ENCODE measurements around the gene TMEM247.
A peak's percentile ranks its signal among the peaks of the same experiment; 100 is the strongest.
"Not testable (repeated sequence)": the region's sequence is repeated elsewhere in the genome, so short reads cannot be mapped to it uniquely, and the experiment has no call there.

TMEM247 gene

DNA sequence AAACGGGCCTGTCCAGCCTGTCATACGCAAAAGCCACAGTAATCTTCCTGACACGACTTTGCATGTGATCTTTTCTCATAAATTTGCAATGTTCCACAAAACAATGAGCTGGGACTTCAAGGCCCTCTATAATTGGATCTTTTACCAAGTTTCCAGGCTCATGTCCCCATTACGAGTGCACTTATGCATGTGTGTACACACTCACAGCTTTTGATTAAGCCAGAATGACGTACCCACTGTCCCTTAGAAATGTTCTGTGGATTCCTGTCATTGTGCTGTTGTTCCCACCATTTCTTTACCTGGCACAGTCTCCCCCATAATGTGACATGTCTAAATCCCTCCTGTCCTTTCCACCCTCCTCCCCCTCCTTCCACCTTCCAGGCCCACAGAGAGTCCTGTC is 19.7 kb upstream of the TMEM247 start:
- no peak for DNase-seq

GRCh38 chr2:46460241-46460921 is 19.0 kb upstream of the TMEM247 start:
- no peak for DNase-seq

- DNase-seq = peak; percentile 53
Measured at GRCh38 chr2:46461011-46461674, 18.2 kb upstream of the TMEM247 start.

DNA sequence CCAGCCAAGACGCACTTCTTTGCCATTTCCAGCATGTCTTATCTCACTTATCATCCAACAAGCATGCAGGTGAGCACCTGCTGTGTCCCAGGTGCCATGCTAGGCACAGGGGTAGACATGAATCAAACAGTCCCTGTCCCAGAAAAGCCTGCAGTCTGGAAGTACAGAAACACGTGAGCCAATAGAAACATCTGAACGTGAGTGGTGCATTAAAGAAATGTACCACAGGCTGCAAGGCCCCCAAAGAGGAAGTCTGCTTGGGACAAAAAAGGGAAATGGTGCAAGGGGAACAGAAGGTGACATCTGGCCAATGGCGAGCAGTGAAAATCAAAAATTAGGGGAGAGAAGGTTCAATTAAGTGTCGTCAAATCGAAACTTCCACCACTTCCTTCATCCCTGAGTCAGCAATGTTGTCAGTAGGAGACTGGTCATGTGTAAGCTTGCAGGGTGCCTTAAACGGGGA is 17.6 kb upstream of the TMEM247 start:
- DNase-seq = no peak

DNA sequence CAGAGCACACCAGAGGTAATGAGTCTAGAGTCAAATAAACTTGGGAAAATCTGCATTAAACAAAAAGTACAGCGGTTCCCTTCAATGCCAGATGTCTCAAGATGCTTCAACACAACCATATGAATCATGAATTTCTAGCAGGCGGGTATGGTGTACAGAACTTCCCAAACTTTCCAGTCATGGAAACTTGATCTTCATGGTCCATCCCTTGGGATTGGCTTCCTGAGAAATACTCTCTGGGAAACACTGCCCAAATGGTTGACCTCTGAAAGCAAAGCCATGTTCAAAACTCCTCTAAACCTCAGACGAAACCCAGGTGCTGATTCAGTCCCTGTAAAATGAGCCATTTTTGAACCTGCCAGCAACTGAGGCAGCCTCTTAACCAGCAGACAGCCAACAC is 16.4 kb upstream of the TMEM247 start:
- DNase-seq = no peak

DNA sequence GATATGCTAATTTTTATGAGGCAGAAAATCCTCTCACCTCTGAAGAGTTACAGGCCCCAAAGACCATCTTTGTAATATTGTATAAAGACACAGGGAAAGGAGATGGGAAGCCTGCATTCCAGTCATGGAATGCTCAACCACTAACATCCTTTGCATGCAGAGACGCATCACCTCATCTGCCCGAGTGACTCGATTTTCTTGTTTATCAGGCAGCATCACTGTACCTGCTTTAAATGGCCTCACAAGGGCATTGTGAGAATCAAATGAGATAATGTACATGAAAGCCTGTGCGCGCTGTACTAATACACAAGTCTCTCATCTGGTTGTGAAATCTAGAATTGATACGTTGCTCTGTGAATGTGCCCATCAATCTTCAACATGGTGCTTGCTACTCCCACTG is 10.2 kb upstream of the TMEM247 start:
- DNase-seq = no peak

DNA sequence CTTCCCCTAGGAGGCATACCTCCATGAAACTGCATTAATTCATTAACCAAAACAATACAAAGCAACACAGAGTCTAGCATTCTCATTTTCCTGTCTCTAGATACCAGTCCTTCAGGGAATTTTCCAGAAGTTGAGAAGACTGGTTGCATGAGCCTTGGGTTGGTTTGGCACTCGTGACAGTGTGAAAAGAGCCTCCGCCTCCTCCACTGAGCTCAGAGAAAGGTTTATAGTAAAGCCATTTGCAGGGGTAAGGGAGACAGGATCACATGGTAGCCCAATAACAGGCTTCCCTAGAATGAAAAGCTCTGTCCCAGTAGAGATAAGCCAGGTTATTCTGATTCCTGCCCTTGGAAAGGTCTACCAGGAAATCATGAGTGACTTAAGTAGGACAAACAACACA is 9.7 kb upstream of the TMEM247 start:
- no peak for DNase-seq

- no peak for DNase-seq
Measured at GRCh38 chr2:46470114-46470628, 9.2 kb upstream of the TMEM247 start.

DNA sequence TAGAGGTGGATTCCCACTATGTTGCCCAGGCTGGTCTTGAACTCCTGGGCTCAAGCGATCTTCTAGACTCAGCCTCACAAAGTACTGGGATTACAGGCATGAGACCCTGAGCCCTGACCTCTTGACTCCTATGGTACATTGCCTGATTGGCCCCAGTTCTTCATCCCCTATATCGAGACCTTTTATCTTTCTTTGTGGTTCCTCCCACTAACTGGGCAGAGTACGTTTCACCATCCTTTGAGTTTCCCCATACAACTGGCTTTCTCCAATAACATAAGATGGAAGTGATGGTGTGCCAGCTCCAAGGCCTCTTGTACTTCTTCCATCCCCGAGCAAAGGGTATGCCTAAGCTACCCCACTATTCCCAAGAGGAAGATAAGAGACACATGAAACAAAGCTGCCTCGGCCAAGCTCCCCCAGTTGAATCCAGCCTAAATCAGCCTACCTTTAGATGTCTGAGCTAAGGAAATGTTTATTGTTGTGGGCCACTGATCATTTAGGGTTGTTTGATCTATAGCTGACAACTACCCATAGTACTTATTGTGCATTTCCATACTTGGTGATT is 8.3 kb upstream of the TMEM247 start:
- DNase-seq = no peak

- no peak for DNase-seq
Measured at GRCh38 chr2:46471697-46472096, 7.7 kb upstream of the TMEM247 start.

- not testable (repeated sequence) for DNase-seq
Measured at GRCh38 chr2:46472165-46472564, 7.2 kb upstream of the TMEM247 start.

GRCh38 chr2:46477462-46477861 is 1.9 kb upstream of the TMEM247 start:
- not testable (repeated sequence) for DNase-seq

- no peak for DNase-seq
Measured at GRCh38 chr2:46477925-46478324, 1.4 kb upstream of the TMEM247 start.

DNA sequence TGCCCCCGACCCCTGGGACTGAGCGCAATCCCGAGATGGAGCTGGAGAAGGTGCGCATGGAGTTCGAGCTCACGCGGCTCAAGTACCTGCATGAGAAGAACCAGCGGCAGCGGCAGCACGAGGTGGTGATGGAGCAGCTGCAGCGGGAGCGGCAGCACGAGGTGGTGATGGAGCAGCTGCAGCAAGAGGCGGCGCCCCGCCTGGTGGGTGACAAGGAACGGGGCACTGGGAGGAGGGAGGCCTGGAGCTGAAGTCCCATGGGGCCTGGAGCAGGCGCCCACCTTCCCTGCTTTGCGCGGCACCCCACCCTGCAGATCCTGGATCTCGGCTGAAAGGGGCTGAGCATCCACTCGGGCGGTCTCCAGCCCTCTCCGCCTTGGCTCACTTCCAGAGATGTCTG is 1.2 kb downstream of the TMEM247 start:
- DNase-seq = no peak

DNA sequence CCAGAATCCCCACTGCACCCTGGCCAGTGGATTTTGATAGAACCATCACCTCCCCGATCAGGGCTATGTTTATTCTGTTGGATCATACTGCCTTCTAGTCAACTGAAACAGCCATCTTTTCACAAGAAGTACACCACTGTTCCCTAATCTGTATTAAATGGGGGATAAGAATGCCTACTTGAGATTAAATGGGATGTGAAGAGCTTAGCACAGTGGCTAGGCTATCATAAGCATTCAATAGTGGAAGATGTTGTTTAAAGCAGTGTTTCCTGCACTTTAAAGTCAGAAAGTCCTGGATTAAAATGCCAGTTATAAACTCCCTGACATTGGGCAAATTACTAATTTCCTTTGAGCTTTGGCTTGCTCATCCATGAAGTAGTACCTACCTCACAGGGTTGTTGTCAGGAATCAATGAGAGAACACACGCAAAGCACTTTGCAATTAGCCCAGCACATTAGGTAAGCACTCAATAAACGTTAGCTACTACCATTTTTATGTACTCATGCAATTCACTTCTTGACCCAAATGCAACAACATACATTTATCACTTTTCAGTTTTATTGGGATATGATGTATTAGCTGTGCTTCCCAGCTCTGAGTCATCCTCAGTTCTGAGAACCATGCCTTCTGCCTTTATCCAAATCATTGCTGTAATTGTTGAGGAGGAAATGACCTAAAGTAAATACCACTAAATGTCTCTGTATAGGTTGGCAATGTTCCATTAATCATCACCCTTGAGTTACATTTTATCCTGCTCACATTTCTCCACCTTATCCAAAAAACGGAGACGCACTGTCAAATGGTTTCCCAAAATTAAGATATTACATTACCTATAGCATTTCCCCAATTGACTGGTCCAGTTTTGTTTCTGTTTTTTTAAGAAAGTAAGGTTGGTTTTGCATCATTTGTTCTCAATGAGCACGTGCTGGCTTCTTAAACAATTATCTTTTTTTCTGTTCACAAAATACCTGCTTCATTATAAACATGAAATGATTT is 2.1 kb downstream of the TMEM247 start:
- no peak for DNase-seq

GRCh38 chr2:46482490-46482889 is 3.1 kb downstream of the TMEM247 start:
- DNase-seq = no peak

DNA sequence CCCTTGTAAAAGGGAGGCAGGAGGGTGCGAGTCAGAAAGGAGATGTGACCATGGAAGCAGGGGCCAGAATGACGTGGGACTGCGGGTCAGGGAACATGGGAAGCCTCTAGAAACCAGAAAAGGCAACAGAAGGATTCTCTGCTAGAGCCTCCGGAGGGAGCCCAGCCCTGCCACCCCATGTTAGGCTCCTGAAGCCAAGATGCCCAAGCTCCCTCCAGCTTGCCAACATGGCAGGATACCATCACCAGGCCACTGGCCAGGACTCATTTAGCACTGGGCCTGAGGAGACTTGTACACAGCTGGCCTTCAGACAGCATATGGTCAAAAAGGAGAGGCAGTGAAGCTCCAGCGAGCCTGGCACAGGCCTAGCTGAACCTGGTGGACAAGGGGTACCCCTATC is 5.6 kb downstream of the TMEM247 start:
- DNase-seq = no peak

DNA sequence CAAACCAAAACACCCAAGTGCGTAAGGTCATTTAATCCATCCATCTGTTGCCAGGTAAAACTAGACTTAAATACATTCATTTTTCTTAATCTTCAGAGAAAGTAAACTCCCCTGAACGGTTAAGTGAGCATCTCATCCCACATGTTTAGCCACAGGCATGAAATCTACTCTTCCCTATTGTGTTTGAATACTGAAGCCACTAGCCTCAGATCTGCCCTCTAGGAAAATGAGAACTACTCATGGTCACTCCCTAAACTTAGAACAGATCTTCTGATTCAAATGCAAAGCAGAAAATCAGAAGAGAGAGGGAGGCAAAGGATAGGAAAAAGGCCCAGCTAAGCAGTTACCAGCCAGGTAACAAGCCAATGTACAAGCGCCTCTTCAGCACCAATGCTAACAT is 7.1 kb downstream of the TMEM247 start:
- no peak for DNase-seq

DNA sequence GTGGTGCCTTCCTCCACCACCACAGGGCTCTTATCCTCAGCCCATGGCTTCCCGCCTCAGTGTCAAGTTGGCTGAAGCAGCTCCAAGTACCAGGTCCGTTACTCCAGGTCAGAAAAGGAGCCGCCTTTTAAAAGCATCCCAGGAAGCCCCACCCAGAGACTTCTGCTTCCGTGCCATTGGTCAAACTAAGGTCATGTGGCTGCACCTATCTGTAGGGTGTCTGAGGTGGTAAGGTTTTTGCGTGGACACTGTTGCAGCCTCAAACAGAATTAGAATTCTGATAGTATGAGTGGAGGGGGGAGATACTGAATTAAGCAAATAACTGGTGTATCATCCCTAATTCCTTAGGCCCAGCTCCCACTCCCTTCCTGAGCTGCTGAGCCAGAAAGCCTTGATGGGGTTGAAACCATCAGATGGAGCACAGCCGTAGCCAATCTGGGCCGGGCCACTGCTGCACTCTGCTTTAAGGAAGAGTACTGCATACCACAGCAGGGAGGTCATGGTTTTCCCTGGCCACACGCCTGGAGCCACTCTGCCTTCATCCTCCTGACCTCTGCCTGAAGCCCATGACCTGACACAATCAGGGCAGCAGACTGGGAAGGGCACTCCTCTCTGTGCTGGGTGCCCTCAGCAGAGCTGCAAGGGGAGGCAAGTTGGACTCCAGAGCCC is 8.4 kb downstream of the TMEM247 start:
- DNase-seq = no peak

DNA sequence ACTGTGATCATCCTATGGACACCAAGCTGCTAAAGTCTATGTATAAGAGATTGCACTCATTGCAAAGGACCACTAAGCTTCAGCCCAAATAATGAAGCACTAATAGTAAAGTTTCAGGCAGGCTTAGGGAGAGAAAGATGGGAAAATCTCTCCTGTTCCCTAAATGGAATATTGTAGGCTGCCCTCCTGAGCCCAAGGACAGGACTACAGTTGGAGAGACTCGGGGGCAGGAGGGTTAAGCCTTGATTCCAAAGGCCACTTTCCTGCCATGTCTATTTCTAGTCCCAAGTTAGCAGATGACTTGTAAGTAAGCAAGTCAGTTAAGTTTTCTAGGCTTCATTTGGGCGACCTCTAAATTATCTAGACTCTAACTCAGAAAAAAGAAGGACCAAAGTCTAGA is 9.0 kb downstream of the TMEM247 start:
- DNase-seq = no peak

DNA sequence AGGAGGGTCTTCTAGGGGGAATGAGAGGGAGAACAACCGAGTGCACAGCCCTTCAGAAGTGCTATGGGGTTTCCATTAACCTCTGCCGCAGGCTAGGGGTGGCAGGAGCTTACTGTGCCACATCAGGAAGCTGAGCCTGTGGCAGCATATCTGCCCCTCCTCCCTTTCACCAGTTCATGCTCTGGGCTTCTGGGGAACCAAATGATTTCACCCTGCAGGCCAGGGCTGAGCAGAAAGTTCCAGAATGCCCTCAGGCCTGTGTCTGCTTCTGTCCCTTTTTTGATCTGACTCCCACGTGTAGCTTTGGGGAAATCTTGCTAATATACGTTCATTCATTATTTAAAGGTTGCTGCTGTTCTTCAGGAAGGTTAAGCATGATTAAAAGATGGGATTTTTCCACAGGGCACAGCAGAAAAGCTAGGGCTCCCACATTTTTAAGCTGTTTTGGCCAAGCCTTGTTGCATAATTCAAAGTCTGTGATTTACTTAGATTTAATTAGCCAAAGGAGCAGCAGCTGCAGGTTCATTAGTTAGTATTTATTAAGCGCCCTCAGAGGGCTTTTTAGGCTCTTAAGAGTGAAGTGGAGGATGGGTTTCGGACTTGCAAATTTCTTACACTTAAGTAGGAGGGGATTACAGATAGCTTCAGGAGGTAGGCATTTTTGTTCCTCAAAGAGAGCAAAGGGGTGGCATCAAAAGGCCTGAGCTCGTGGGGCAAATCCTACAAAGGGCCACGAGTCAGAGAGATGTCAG is 10.2 kb downstream of the TMEM247 start:
- DNase-seq = no peak

Measured in stimulated activated naive CD4-positive, alpha-beta T cell treated with Interleukin-2 at 50 U/mL for 16 hours (primary cell).